ENCODE data around the gene MEX3B.

Gene MEX3B

DNA sequence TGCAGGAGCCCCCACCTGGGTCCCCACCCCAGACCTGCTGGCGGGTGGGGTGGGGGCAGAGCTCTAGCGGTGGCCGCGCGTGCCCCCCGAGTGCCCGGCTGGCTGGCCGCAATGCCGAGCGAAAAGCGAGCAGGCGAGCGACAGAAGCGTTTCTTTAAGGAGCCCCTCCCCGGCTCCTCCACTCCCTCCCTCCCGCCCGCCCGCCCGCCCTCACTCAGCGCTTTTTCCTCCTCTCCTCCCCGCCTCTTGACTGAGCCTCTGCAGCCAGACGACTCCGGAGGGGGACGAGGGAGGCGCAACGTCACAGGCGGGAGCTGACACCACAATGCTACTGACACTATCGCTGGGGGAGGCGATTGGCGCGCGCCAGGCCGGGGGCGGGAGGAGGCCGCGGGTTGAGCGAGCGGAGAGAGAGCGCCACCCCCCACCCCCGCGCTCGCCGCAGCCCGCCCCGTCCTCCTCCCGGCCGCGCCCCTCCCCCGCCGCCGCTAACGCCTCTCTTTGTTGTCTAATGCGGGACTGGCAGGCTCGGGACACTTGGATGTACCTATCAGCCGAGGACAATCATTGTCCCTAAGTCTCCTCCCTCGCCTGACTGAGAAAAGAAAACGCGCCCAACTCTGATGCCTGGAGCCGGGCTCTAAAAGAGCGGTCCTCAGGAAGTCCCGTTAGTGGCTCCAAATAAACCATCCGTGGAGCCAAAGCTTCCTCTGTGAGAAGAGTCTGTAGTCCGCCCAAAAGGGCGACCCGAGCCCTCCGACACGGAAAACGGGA lies at the start of gene MEX3B:
Gene MEX3B (minus strand): TSS at position 127 of the 774 bp plus-strand sequence. CDS start 313 bp downstream, outside the sequence.
- DNase-seq: peak; percentile 91 to 99 (median 98)
- intact Hi-C loops (cut with DNase I): loop anchor here (5.0 to 10.0 kb wide), 3 partner anchors 89 to 564 kb away; no protein-coding TSS in a partner anchor

DNA sequence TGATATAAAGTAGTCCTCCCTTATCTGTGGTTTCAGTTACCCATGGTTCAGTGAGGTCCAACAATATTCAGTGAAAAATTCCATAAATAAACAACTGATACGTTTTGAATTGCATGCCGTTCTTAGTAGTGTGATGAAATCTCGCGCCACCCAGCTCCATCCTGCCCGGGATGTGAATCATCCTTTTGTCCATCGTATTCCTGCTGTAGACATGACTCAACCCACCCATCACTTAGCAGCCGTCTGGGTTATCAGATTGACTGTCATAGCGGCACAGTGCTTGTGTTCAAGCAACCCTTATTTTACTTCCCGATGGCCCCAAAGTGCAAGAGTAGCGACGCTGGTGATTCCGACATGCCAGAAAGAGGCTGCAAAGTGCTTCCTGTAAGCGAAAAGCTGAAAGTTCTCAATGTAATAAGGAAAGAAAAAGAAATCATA lies 48.0 kb upstream of the MEX3B start:
- no peak for DNase-seq
- intact Hi-C loops (cut with DNase I): no loop called here

DNA sequence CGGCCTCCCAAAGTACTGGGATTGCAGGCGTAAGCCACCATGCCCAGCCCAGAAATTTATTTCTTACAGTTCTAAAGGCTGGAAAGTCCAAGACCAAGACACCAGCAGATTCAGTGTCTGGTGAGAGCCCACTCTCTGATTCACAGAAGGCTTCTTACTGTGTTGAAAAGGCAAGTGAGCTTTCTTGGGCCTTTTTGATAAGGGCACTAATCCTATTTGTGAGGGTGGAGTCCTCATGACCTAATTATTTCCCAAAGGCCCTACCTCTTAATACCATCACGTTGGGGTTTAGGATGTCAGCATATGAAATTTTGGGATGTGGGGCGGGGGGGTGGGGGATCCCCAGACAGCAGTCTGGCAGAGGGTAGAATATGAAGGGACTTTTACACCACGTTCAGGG lies 47.5 kb upstream of the MEX3B start:
- no peak for DNase-seq
- intact Hi-C loops (cut with DNase I): no loop called here

DNA sequence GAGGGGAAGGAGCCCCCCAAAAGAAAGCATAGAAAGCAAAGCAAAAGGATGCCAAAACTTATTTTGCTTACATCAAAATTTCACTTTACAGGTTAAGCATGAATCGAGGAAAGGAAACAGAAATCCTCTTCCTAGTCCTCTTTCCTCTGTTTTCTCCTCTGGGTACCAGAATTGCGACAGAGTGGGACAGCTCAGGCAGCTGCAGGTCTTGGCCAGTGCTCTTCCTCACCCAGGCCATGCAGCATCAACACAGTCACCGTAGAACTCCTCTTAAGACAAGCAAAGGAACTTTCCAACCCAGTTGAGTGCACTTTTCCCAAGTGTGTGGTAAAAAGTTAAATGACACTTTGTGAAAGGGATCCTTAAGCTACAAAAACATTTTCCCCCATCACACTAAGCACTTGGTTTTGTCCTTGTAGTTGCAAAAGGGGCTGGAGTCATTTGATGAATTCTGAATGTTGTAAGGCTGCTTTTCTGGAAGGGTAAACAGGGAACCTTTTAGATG lies 45.9 kb upstream of the MEX3B start:
- intact Hi-C loops (cut with DNase I): no loop called here
- no peak for DNase-seq

DNA sequence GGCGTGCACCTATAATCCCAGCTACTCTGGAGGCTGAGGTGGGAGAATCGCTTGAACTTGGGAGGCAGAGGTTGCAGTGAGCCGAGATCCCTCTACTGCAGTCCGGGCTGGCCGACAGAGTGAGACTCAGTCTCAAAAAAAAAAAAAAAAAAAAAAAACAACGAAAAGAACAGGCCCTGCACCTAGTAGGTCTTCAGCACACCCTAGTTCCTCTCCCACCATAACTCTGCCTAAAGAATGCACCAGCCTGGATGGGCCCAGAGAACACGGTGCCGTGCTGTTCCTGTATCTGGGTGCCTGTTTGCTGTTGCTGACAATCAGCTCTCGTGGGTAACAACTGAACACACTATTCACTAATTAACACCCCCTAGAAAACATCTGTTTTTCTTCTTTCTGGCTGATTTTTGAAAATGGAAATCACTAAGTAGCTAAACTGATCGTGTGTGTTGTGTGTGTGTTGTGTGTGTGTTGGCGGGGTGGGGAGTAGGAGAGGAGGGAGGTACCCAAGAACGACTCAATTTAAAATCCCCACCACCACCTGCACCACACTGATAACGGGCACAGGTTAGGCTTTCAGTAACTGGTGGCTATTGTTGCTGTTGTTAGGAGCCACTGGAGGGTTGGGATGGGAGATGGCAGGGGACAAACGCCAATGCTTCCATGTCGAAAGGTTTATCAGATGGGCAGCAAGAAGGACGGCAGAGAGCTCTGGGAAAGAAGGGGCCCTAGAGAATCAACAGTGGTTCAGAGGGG lies 40.6 kb upstream of the MEX3B start:
- DNase-seq: no peak
- intact Hi-C loops (cut with DNase I): no loop called here

DNA sequence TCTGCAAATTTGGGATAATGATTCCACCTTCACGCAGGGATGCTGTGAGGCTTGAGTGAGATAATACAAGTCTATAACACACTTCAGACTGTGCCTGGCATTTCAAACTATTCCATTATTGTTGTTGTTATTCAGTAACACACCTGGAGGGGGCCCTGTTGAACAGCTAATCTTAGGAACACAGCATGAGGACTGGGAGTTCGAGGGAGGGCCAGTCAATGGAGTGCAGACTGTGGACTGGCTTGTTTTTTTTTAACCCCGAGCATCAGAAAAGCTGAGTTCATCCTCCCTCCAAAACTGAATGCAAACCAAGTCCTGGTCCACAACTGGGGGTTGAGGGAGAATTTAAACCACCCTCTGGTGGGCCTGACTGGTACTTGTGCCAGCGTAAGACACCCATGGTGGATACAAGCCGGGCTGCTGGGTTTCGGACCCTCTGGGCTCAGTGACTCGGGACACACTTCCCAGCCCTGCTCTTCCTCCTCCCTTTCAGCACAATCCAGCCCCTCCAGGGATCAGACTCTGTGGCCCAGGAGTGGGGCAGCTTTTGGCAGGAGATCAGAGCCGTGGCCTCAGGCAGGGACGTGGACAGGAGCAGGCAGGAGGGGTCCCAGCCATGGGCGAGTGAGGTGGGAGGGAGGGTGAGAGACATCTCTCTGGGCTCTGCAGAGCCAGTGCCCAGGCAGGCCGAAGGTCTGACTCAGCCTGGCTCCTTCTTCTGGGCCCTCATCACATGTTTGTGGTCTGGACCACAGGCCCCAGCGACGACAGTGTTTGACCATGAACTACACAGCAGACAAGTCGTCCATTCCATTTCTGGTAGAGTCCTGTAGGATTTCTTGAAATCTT lies 36.3 kb upstream of the MEX3B start:
- intact Hi-C loops (cut with DNase I): no loop called here

DNA sequence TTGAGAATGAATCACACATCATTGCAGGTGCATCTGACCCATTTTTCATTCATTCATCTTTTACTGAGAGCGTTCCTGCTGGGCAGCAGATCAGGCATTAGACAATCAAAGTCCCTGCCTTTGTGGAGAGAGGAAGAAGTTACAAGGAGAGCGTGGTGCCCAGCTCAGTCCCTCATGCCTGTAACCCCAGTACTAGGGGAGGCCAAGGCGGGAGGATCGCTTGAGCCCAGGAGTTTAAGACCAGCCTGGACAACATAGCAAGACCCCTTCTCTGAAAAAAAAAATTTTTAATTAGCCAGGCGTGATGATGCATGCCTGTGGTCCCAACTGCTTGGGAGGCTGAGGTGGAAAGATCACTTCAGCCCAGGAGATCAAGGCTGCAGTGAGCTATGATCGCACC lies 35.0 kb upstream of the MEX3B start:
- intact Hi-C loops (cut with DNase I): no loop called here
- DNase-seq: no peak

More for the DNA sequence above, 36.3 kb upstream of the MEX3B start:
- DNase-seq: no peak

DNA sequence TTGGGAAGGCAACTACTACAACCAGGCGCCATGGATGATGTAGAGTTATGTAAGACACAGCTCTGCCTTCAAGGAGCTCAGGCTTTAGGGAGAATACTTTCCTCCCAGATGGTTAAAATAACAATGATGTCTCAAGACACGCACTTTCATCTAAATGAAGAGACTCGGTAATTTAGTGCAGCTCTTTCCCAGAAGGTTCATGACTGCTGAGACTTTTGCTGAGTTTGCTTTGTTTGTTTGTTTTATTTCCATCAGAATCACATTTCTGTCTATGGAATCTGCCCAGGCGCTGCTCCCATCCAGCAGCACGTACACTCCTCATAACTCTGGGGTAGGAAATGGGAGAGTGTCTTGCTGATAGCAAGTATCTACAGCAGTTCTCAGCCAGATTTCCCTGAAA lies 33.9 kb upstream of the MEX3B start:
- intact Hi-C loops (cut with DNase I): no loop called here
- DNase-seq: no peak

DNA sequence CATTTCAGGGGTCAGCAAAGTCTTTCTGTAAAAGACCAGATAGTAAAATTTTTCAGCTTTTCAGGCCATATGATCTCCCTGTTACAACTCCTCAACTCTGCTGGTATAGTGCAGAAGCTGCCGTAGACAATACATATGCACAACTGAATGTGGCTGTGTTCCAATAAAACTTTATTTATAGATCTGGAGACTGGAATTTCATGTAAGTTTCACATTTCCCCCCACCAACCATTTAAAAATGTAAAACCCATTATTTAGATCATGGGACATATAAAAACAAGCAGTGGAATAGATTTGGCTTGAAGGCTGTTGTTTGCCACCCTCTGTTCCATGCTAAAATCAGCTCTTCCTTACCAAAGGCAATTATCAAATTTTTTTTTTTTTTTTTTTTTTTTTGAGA lies 28.8 kb upstream of the MEX3B start:
- DNase-seq: no peak
- intact Hi-C loops (cut with DNase I): no loop called here

DNA sequence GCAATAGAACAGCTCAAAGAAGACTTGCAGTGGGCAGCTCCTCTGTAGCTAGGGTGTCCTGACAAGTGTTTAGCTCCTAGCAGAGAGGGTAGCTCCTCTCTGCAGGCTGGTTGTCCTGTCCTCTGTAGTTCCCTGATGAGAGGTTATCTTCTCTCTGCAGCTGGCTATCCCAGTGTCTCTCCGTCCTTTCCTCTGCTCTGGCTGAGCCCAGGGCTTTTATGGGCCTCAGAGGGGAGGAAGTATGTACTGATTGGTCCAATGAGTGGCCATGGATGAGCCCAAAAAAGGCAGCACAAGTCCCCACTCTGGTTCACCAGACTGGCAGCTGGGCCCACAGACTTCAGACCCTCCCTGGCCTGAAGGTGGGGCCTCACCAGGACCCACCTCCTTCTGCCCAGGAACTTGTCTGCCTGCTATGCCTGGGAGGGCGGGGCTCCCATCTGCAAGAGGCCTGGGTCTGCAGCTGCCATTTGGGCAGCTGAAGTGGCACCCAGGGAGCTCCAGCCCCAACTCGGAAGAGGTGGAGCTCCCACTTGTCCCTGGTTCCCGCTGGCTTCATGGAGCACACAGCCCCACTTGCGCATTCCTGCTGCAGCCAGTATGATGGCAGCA lies 27.2 kb upstream of the MEX3B start:
- DNase-seq: no peak
- intact Hi-C loops (cut with DNase I): no loop called here

DNA sequence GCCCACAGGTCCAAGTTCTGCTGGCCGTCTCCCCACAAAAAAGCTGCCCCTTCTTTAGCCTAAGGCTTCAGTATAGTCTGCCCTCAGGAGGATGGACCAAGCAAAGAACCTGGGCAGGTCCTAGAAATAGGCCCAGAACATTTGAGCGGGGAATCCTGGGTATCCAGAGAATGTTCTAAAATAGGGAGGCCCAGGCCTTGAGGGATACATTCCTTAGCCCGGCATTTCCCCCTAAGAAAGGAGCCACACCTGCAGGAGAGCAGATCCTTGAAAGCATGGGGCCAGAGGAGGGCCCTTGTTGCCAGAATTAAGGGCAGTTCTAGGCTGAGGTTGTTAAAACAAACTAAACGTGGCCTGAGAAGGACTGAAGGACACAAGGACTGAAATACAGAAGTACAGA lies 20.6 kb upstream of the MEX3B start:
- intact Hi-C loops (cut with DNase I): no loop called here
- no peak for DNase-seq

DNA sequence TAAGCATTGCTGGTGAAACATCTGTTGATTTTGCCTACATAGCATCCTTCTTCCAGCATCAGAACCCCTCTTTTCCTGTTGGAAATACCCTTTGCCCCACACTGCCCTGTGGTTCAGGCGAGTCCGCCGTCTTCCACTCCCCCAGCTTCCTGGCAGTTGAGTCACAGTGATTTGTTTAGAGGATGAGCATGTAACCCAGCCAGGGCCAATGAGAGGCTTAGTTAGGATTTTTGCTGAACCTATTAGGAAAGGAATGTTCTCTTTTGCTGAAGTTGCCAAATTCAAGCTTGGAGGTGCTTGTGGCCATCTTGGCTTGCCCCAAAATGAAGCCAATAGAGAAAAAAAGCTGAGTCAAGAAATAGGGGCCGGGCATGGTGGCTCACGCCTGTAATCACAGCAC lies 19.0 kb upstream of the MEX3B start:
- intact Hi-C loops (cut with DNase I): no loop called here
- no peak for DNase-seq

DNA sequence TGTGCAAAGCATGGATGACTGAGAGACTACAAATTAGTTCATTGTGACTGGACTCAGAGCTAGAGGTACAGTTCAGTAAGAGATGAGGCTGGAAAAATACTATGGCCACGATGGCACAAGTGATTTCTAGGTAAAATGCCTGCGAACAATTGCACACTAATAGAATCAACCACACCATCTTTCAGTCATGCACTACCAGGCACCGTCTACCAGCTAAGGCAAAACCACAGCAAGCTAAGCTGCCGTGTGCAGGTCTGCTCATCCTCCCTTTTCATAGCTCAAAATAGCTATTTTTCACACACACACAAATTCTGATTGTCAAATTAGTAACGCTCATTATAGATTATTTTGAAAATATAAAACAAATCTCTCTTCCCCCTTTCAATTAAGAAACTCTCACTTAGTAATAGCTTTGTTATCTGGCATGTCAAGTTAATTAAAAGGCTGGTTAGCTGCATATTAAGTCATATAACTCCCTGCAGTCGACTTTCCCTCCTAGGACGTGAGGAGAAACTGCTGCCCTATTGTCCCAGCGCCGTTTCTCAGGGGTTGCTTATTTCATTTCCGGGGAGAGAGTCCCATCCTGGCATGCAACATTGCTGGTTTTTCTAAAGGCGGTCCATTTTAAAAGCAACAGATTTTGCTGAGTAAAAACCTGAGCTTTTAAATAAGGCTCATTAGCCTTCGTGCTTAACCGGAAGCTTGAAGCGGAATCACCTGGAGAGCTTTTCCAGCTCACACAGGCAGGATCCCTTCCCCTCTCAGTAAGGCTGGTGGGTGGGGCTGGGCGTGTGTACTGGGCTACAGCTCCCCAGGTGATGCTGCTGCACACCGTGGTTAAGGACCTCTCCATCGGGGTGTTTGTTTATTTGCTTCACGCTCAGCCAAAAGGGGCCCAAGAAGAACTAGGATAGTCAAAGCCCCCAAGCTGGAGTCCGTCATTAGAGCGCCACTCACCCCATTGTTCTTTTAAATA lies 16.9 kb upstream of the MEX3B start:
- no peak for DNase-seq
- intact Hi-C loops (cut with DNase I): no loop called here

DNA sequence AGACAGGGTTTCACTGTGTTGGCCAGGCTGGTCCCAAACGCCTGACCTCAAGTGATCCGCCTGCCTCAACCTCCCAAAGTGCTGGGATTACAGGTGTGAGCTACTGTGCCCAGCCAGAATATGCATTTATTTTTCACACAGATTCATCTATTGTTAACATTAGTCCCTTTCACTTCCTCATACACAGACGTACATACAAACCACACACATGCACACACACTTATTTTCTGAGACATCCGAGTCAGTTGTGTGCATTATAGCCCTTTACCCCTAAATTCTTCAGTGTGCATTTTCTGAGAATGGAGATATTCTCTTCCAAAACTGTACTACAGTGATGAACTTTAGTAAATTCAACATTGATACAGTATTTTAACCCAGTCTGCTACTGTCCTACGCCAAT lies 15.0 kb upstream of the MEX3B start:
- DNase-seq: no peak
- intact Hi-C loops (cut with DNase I): no loop called here

DNA sequence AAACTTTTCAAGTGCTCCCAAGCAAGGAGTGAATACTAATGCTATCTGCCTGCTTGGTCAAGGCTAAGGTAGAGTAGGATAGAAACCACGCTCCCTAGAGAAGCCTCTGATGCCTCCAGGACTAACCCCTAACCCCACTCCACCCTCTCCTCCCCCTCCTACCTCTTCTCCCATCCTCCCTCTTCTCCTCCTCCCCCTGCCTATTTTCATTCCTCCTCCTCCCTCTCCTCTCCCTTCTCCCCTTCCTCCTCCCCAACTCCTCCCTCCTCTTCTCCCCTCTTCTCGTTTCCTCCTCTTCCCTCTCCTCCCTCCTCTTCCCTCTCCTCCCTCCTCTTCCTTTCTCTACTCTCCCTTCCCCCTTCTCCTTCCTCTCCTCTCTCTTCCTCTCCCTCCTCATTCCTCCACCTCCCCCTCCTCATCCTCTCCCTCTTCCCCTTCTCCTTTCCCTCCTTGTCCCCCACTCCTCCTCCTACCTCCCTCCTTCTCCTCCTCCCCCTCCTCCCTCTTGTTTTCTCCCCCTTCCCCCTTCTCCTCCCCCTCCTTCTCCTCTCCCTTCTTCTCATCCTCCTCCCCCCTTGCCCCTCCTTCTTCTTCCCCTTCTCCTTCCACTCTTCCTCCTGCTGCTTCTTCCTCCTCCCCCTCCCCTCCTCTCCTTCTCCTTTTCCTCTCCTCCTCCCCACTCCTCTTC lies 12.8 kb upstream of the MEX3B start:
- intact Hi-C loops (cut with DNase I): no loop called here
- no peak for DNase-seq

DNA sequence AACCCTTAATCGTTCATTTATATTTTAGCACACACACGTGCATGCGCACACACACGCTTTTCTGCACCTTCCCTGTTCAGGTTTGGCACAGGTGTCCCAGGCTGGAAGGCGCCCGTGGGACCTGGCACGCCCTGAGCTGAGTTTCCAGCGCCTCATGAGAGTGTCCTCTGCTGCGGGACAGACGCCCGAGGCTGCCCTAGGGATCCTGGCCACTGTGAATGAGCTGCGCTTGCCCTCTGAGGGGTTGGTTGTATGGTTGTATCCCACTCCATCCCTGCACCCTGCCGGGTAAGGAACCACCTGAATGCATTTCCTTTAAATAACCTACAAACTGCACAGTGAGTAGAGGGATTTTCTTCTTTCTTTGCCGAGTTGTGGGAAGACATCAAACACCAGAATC lies 12.2 kb upstream of the MEX3B start:
- no peak for DNase-seq
- intact Hi-C loops (cut with DNase I): no loop called here

Data from head of caudate nucleus (tissue), 42 donors.